NCI-H1092 (cell line): Measurements from ENCODE around the gene MAP3K13.

Source experiments
- DNase-seq: peaks from one replicate; lab custom pipeline; 2025; lab: John Stamatoyannopoulos, UW

Gene MAP3K13

GRCh38 chr3:185508335-185508991 lies 145.5 kb downstream of the MAP3K13 start:
- no peak for DNase-seq

DNA sequence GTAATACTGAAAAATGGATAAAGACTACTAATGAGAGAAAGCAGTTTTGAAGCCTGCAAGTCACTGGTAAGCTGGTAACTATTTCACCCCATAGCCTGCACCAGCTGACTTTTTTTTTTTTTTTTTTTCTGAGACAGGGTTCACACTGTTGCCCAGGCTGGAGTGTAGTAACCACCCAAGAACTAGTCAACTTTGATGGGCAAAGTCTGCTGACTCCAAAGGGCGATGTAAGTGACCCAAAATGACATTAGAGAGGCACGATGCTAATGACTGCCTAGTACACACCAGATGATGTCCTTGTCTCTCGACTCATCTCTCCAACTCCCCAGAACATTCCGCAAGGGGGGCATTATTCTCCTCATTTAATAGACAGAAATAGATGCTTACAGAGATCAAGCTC lies 148.8 kb downstream of the MAP3K13 start:
- DNase-seq, result no peak

GRCh38 chr3:185517387-185518130 lies 154.6 kb downstream of the MAP3K13 start:
- DNase-seq, result no peak

DNA sequence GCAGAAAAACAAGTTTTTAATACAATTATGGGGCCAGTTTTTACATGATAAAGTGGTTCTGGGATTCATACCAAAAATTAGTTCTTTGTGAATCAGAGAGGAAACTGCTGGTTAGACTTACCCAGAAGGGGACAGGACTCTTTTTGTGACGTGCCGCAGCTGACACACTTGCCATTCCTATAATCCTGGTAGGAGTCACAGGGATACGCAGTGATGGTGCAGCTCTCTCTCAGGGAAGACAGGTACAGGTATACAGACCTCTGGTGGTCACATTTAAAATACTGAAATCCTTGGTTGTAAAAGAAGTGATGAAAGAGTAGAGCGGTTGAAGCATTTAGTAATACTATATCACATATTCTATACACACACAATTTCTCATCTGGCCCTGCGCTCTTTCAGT lies 156.1 kb downstream of the MAP3K13 start:
- no peak for DNase-seq

DNA sequence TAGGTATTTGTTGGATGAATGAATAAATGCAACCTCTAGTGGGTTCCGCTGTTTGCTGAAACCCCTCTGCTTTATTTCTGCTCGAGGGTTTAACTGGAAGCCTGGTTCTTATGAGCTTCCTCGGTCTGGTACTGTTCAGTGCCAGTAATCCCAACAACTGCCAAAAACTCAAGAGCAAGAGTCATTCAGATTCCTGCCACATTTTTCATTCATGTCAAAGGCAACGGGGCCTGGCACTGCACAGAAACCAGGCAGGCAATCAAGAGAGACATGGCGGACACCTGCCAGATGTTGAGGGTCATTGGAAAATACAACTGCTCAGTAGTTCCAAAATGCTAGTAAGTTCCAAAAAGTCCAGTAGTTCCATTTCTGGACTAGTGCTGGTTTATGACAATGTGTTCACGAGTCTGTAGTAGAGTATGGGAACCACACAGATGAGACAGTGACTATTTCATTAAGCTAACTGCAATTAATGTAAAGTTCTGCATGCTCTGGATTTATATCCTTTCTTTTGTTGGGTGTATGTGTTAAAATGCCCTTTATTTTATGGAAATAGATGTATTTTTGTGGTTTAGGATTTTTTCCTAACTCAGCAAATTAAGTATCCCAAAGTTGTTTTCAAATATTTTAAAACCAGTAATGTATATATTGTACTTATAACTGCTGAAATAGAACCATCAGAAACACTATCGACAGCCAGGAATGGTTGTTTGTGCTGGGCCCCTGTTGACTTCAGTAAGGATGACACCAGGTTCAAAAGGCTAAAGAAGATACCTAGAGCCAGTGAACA lies 158.6 kb downstream of the MAP3K13 start:
- DNase-seq, result no peak

DNA sequence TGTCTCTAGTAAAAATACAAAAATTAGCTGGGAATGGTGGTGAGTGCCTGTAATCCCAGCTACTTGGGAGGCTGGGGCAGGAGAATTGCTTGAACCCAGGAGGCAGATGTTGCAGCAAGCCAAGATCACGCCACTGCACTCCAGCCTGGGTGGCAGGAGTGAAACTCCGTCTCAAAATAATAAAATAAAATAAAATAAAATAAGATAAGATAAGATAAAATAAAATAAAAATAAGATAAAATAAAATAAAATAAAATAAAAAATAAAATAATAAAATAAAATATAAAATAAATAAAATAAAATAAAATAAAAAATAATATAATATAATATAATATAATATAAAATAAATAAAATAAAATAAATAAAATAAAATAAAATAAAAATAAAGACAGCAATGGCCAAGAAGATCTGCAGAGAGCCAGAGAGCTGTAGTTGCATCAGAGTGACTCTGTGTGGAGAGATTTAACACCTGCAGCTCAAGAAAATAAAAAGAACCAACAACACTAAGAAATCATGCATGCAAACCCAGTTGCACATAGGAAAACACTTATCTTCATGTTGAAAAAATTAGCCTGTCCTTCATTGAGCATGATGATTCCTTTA lies 163.5 kb downstream of the MAP3K13 start:
- DNase-seq, result no peak

DNA sequence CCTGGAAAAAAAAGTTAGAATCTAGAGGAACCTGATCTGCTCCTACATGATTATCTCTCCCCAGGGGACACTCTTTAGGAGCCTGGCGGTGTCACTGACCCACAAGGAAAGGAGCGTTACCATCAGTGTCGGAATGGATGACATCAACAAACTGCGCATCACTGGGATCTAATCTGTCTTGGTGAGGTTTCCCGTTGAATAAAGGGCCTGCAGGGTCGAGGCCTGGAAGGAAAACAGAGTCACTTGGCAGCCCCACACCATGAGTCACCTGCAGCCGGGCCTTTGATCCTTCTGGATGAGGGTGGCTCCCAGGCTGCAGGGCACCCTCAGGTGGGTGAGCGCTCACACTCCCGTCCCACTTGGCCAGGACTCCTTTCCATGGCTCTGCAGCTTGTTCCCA lies 164.4 kb downstream of the MAP3K13 start:
- no peak for DNase-seq

- no peak for DNase-seq
Measured at GRCh38 chr3:185528532-185528931, 165.6 kb downstream of the MAP3K13 start.

- DNase-seq, result no peak
Measured at GRCh38 chr3:185530856-185531255, 167.9 kb downstream of the MAP3K13 start.

DNA sequence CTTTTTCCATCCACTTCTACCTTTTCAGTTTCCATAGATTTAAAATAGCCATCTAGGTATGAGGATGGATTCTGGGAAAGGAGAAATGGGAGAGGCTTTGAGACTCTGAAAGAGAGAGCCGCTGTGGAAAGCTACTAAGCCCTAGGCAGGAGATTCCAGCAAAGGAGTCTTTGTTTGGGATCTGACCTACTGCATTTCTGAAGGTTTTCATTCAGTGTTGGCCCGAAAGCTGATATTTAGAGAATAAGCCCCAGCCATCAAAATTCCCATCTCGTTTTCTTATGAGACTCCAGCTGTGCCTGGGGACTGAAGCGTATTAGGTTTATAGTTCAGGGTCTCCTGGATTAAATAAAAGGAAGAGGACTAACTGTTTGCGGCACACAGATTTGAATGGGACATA lies 170.0 kb downstream of the MAP3K13 start:
- DNase-seq, result no peak

DNA sequence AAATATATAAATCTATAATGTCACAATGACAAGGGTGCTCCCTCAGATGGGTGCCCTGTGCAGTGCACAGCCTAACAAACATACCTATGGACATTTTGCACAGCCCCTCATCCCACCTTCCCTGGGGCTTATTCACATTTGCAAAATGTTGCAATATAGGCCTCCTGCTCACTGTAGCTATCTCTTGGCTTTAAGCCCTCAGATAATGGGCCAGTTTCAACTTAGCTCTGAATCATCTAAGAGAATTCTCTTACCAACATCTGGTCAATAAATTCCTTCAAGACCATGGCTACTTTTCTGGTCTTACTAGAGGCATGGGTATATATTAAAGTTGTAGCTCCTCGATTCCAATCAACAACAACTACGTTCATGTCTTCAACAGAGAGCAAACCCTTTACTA lies 171.6 kb downstream of the MAP3K13 start:
- DNase-seq, result no peak

DNA sequence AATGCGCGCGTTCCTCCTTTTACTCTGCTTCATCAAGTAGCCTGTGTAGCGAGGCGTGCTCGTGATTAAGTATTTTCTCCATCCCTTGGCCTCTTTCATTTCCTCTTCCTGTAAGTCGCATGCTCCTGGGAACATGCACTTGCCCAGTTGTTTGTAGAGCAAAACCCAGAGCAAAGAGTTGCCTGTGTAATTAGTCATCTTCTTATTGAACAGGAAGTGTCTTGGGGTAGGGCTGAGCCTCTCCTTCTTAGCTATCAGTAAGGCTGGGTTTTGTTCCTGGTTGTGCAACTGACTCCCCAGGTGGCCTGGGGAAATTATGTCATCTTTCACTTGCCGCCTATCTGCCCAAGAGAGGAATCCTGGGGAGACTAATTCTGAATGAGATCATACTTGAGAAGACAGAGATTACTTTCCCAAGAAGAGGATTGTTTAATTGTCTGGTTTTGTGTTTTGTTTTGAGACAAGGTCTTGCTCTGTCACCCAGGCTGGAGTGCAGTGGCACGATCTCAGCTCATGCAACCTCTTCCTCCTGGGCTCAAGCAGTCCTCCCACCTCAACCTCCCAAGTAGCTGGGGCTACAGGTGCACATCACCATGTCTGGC lies 174.5 kb downstream of the MAP3K13 start:
- DNase-seq, result no peak
